PFSK-1 (cell line): ENCODE measurements around the gene MFAP4.

ENCODE experiments used
- FOXP2 ChIP-seq: optimal IDR thresholded peaks from 2 replicates; pipeline ENCODE3; 2011; ENCODE audit warnings: borderline replicate concordance, control low read depth, inconsistent platforms; ENCODE audit not compliant: insufficient read depth; ENCODE audit errors: extremely low read length, extremely low read depth
- POLR2AphosphoS5 ChIP-seq: IDR thresholded peaks from 2 replicates; pipeline ENCODE4 v1.6.1; 2012; ENCODE audit warnings: low read depth, mild to moderate bottlenecking, control low read depth, low read length, moderate library complexity
- SIN3A ChIP-seq: IDR thresholded peaks from 2 replicates; pipeline ENCODE4 v1.6.1; 2012; ENCODE audit warnings: mild to moderate bottlenecking, low read length, moderate library complexity, borderline replicate concordance; ENCODE audit not compliant: insufficient read depth
- TAF1 ChIP-seq: IDR thresholded peaks from 2 replicates; pipeline ENCODE4 v1.6.1; 2012; ENCODE audit warnings: low read length, control low read depth, borderline replicate concordance; ENCODE audit not compliant: insufficient read depth
- TF ChIP-seq, protein P1 (sequence below), 2 experiments: IDR thresholded peaks; 2 replicates each; pipeline versions ENCODE4 v1.6.1 to v1.8.0; 2011 to 2012; ENCODE audit warnings: low read depth in 2 of 2, low read length in 2 of 2, control low read depth in 1 of 2, inconsistent platforms in 1 of 2, mild to moderate bottlenecking in 1 of 2, moderate library complexity in 1 of 2; ENCODE audit not compliant: insufficient read depth in 1 of 2

The MFAP4 gene

DNA sequence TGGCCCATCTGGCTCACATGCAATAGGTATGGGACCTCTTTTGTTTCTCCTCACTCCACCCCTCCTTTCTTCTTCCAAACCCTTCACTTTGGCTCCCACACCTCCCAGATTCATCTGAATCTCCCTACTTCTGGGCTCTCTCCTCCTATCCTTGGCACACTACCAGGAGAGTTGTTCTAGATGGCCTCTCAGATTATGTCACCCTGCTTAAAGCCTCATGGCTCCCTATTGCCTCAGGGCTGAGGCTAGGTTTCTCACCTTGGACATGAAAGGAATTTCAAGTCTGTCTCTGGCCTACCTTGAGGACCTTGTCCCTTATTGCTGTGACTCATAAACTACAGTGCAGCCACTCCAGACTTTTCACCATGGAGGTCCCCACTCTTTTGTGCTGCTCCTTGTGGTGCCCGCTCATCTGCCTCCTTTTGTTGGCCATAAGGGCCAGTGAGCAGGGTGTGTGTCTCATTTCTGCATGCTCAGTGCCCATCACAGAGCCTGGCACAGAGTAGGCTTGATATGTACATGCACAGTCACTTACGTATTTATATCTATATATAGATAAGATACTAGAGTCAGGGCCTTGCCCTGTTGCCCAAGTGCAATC lies 1.0 kb upstream of the MFAP4 start:
- TF ChIP-seq FOXP2 = no peak
- TF ChIP-seq POLR2AphosphoS5 = no peak
- no peak for TF ChIP-seq TAF1
- TF ChIP-seq, protein P1, sequence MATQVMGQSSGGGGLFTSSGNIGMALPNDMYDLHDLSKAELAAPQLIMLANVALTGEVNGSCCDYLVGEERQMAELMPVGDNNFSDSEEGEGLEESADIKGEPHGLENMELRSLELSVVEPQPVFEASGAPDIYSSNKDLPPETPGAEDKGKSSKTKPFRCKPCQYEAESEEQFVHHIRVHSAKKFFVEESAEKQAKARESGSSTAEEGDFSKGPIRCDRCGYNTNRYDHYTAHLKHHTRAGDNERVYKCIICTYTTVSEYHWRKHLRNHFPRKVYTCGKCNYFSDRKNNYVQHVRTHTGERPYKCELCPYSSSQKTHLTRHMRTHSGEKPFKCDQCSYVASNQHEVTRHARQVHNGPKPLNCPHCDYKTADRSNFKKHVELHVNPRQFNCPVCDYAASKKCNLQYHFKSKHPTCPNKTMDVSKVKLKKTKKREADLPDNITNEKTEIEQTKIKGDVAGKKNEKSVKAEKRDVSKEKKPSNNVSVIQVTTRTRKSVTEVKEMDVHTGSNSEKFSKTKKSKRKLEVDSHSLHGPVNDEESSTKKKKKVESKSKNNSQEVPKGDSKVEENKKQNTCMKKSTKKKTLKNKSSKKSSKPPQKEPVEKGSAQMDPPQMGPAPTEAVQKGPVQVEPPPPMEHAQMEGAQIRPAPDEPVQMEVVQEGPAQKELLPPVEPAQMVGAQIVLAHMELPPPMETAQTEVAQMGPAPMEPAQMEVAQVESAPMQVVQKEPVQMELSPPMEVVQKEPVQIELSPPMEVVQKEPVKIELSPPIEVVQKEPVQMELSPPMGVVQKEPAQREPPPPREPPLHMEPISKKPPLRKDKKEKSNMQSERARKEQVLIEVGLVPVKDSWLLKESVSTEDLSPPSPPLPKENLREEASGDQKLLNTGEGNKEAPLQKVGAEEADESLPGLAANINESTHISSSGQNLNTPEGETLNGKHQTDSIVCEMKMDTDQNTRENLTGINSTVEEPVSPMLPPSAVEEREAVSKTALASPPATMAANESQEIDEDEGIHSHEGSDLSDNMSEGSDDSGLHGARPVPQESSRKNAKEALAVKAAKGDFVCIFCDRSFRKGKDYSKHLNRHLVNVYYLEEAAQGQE (IDR thresholded peaks at IDR 0.05; ENCODE audit: insufficient read depth in 1 of 2, low read depth in 2 of 2, low read length in 2 of 2) = no peak
- TF ChIP-seq SIN3A = no peak

DNA sequence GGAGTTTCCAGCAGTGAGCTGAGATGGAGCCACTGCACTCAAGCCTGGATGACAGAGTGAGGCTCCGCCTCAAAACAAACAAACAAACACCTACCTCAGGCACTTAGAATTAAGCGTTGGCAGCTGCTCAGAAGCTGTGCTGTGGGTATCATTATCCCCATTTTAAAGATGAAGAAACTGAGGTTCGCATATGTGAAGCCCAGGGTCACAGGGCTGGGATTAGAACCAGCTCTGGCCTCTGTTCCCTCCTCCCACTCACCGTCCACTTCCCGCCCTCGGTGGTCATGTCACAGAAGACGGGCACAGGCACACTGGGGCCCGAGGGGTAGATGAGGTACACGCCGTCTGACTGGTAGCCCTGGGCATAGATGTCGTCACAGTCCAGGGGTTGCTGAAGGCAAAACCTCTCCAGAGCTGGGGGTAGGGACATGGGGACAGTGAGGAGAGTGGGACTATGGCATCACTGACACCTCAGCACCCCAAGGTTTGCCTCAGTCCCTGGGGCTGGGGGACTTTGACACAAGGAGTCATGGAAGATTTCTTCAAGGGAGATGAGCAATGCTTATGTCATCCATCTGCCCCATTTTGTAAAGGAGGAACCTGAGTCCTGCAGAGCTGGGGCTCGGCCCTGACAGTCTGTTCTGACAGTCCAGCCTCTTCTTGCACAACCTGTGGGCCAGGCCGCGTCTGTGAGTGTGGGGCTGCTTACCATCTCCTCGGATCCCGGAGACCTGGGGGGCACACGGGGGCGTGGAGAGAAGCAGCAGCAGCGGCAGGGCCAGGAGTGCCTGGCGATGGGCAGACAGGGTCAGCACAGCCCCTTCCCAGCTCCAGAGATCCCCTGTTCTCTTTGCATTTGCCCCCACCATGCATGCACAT lies 700 bp downstream of the MFAP4 start:
- TF ChIP-seq POLR2AphosphoS5 (no peak; the same call in 1 of the 2 replicates), FOXP2 (no peak), TAF1 (no peak), SIN3A (no peak)
- TF ChIP-seq, protein P1 (IDR thresholded peaks at IDR 0.05; ENCODE audit: insufficient read depth in 1 of 2, low read depth in 2 of 2, low read length in 2 of 2) = no peak

DNA sequence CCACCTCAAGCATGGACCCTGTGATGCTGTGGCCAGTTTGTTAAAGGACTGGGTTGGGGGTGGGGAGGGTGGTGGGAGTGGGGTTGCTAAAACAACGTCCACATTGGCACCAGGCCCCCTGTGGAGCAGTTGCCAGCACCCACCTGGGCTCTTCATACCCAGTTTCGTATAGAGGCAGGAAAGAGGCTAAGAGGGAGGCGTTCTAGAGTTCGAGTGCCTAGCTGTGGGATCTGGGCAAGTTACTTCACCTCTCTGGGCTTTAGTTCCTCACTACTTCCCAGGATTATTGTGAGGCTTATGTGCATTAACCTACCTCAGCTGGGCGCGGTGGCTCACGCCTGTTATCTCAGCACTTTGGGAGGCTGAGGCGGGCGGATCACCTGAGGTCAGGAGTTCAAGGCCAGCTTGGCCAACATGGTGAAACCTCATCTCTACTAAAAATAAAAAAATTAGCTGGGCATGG lies 1.4 kb downstream of the MFAP4 start:
- TF ChIP-seq, protein P1 (IDR thresholded peaks at IDR 0.05; ENCODE audit: insufficient read depth in 1 of 2, low read depth in 2 of 2, low read length in 2 of 2) = no peak
- TF ChIP-seq TAF1 (no peak), FOXP2 (no peak), POLR2AphosphoS5 (no peak), SIN3A (no peak)

DNA sequence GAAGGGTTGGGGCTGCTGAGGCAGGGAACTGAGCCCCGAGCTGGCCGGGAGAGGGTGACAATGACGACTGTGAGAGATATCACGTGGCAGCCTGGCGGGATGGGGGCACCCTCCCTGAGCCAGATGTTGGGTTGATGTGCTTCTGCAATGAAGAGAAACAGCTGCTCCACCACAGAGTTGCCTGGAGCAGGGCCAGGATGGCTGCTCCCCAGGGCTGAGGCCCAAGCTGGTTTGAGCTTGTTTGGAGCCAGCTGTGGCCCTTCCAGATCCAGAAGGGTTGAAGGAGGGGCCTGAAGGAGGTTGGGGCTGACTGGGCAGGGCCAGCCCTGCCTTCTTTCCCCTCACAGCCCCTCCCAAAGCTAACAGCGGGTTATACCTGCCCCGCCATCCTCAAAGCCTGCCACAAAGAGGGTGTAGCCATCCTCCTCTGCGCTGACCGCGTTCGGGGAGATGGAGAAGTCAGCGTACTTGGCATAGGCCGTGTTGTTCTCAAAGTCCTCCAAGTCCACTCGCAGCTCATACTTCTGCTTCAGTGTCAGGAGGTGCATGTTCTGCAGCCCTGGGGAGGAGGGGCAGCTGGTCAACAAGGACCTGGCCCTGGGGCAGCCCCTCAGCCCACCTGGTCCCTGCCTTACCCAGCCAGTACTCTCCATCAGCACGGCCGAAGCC lies 2.1 kb downstream of the MFAP4 start:
- no peak for TF ChIP-seq FOXP2
- TF ChIP-seq TAF1 = no peak
- TF ChIP-seq SIN3A = no peak
- TF ChIP-seq, protein P1 (IDR thresholded peaks at IDR 0.05; ENCODE audit: insufficient read depth in 1 of 2, low read depth in 2 of 2, low read length in 2 of 2) = no peak
- TF ChIP-seq POLR2AphosphoS5 = no peak
